CD4-positive, alpha-beta T cell treated with Interleukin-21 for 1 hour (primary cell): ENCODE measurements around the gene RHOU.
A peak's percentile ranks its signal among the peaks of the same experiment; 100 is the strongest.
"Not testable (repeated sequence)": the region's sequence is repeated elsewhere in the genome, so short reads cannot be mapped to it uniquely, and the experiment has no call there.

Experiments
- DNase-seq: peaks from one replicate; pipeline ENCODE4 v3.0.0-alpha.2; 2020

RHOU gene

GRCh38 chr1:228734881-228735801 lies at the start of gene RHOU:
Gene RHOU, plus strand, starts transcription at chr1:228735479. Its CDS starts 264 bp downstream, at chr1:228735743.
- DNase-seq = peak; percentile 75

- DNase-seq = no peak
Observed at GRCh38 chr1:228687587-228687986, 47.7 kb upstream of the RHOU start.

- no peak for DNase-seq
Observed at GRCh38 chr1:228689255-228689654, 46.0 kb upstream of the RHOU start.

GRCh38 chr1:228691211-228691610 lies 44.1 kb upstream of the RHOU start:
- no peak for DNase-seq

GRCh38 chr1:228691926-228692325 lies 43.4 kb upstream of the RHOU start:
- DNase-seq = peak; percentile 59

GRCh38 chr1:228694447-228694846 lies 40.8 kb upstream of the RHOU start:
- not testable (repeated sequence) for DNase-seq

GRCh38 chr1:228695015-228695955 lies 40.0 kb upstream of the RHOU start:
- DNase-seq = peak; percentile 5

GRCh38 chr1:228697207-228698016 lies 37.9 kb upstream of the RHOU start:
- no peak for DNase-seq

- no peak for DNase-seq
Observed at GRCh38 chr1:228698017-228698329, 37.3 kb upstream of the RHOU start.

GRCh38 chr1:228702433-228702832 lies 32.8 kb upstream of the RHOU start:
- no peak for DNase-seq

GRCh38 chr1:228706305-228706704 lies 29.0 kb upstream of the RHOU start:
- DNase-seq = no peak

GRCh38 chr1:228717081-228717480 lies 18.2 kb upstream of the RHOU start:
- DNase-seq = no peak

GRCh38 chr1:228721407-228721806 lies 13.9 kb upstream of the RHOU start:
- DNase-seq = no peak

GRCh38 chr1:228723287-228723686 lies 12.0 kb upstream of the RHOU start:
- DNase-seq = no peak

- DNase-seq = no peak
Observed at GRCh38 chr1:228723921-228724320, 11.4 kb upstream of the RHOU start.

- DNase-seq = no peak
Observed at GRCh38 chr1:228725178-228725577, 10.1 kb upstream of the RHOU start.

GRCh38 chr1:228727681-228728171 lies 7.6 kb upstream of the RHOU start:
- no peak for DNase-seq

- DNase-seq = no peak
Observed at GRCh38 chr1:228732426-228732825, 2.9 kb upstream of the RHOU start.

GRCh38 chr1:228733576-228733975 lies 1.7 kb upstream of the RHOU start:
- no peak for DNase-seq

GRCh38 chr1:228735871-228736586 lies 750 bp downstream of the RHOU start:
- DNase-seq = peak; percentile 40

- DNase-seq = no peak
Observed at GRCh38 chr1:228736844-228737445, 1.7 kb downstream of the RHOU start.
